K562 (cell line): ENCODE results near the gene USH2A. TPM values are rescaled to one million over a fixed set of nuclear protein-coding genes. Genes with fewer than 3 reads are reported as not detected.
A peak's percentile ranks its signal among the peaks of the same experiment; 100 is the strongest.

ENCODE experiments used
- ATAC-seq: fragments of 200-7000 bp; cut with Tn5 transposase; 3 replicates; pipeline ENCODE4 v1.9.1; 2020; ENCODE audit warnings: moderate library complexity
- BruUV-seq: library from RNA; stranded (reverse); fragments of 400-500 nt; replicated peaks from 2 replicates; lab custom pipeline; 2021; lab: Mats Ljungman, UMichigan
- CTCF ChIA-PET: fragments of 300-600 bp; formaldehyde crosslinking; extraction: SDS; loops from one replicate; lab custom pipeline; 2021; ENCODE audit warnings: low intra/inter-chr PET ratio; lab: Yijun Ruan, JAX
- POLR2A ChIA-PET: fragments of 300-600, 350-650 bp; sonication (Branson Sonifier 250); formaldehyde crosslinking; extraction: SDS; loops from one replicate; lab custom pipeline; 2021; ENCODE audit warnings: antibody characterized with exemption, inconsistent platforms; lab: Yijun Ruan, JAX
- DNase-seq, 4 experiments: peaks; one replicate each; pipeline versions ENCODE4 v3.0.0 to v3.0.0-alpha.2; 2011 to 2018; ENCODE audit warnings: low spot score in 3 of 4, mixed read lengths in 3 of 4; ENCODE audit errors: extremely low read depth in 1 of 4
- FAIRE-seq: peaks from 2 replicates; lab custom pipeline; 2011; peaks lifted over from hg19 to GRCh38; lab: Jason Lieb, UNC
- H2AFZ ChIP-seq: 2 replicates; pipeline ENCODE4 v1.6.0; 2011; ENCODE audit warnings: low read depth, low read length, control low read depth, inconsistent platforms
- H3K27ac ChIP-seq: fragments of 200-600 bp; 3 replicates; pipeline ENCODE4 v1.8.0; 2011; ENCODE audit warnings: low read depth, mild to moderate bottlenecking, control low read depth, inconsistent platforms, low read length, moderate library complexity, mixed read lengths; ENCODE audit errors: extremely low read depth
- H3K27me3 ChIP-seq, 2 experiments: fragments of 300-600 bp in 1 of 2; 2 replicates in 1 of 2; 3 replicates in 1 of 2; pipeline versions ENCODE4 v1.6.0 to v1.8.0; 2011; ENCODE audit warnings: inconsistent platforms in 2 of 2, low read length in 2 of 2, mild to moderate bottlenecking in 1 of 2, mixed read lengths in 1 of 2, moderate library complexity in 1 of 2; ENCODE audit not compliant: control insufficient read depth in 2 of 2, insufficient read depth in 2 of 2
- H3K36me3 ChIP-seq: fragments of 300-600 bp; 3 replicates; pipeline ENCODE4 v1.8.0; 2011; ENCODE audit warnings: mild to moderate bottlenecking, low read length, inconsistent platforms; ENCODE audit not compliant: control insufficient read depth, insufficient read depth
- H3K4me1 ChIP-seq, 2 experiments: fragments of 200-600 bp in 1 of 2; replicated peaks in 1 of 2; 2 replicates in 1 of 2; 3 replicates in 1 of 2; pipeline versions ENCODE4 v1.5.1 to v1.8.0; 2011; ENCODE audit warnings: inconsistent platforms in 2 of 2, low read length in 2 of 2, mild to moderate bottlenecking in 1 of 2, mixed read lengths in 1 of 2, moderate library complexity in 1 of 2; ENCODE audit not compliant: control insufficient read depth in 2 of 2, insufficient read depth in 2 of 2
- H3K4me2 ChIP-seq: 2 replicates; pipeline ENCODE4 v1.6.1; 2011; ENCODE audit warnings: low read length, control low read depth, inconsistent platforms, mixed read lengths; ENCODE audit not compliant: insufficient read depth
- H3K4me3 ChIP-seq: fragments of 200-600 bp; sonication (generic), shearing (Covaris generic); 2 replicates; pipeline ENCODE4 v1.5.1; 2016; ENCODE audit warnings: control low read depth, inconsistent platforms
- H3K79me2 ChIP-seq: fragments of 200-600 bp; 3 replicates; pipeline ENCODE4 v1.8.0; 2011; ENCODE audit warnings: low read length, inconsistent platforms; ENCODE audit not compliant: control insufficient read depth, insufficient read depth
- H3K9ac ChIP-seq, 2 experiments: 2 replicates each; pipeline versions ENCODE4 v1.6.0 to v1.6.1; 2011; ENCODE audit warnings: low read depth in 2 of 2, low read length in 2 of 2, control low read depth in 1 of 2, inconsistent platforms in 1 of 2, mild to moderate bottlenecking in 1 of 2, mixed read lengths in 1 of 2; ENCODE audit not compliant: insufficient read depth in 1 of 2
- H3K9me1 ChIP-seq: one replicate; pipeline ENCODE4 v1.6.0; 2011; ENCODE audit warnings: inconsistent platforms, mild to moderate bottlenecking, low read length, moderate library complexity; ENCODE audit not compliant: control insufficient read depth, insufficient read depth
- H3K9me3 ChIP-seq: replicated peaks from 2 replicates; pipeline ENCODE4 v1.5.1; 2011; ENCODE audit warnings: low read depth, low read length, inconsistent platforms; ENCODE audit not compliant: control insufficient read depth, insufficient read depth
- H4K20me1 ChIP-seq: replicated peaks from 2 replicates; pipeline ENCODE4 v1.6.1; 2011; ENCODE audit warnings: low read length, inconsistent platforms, mixed read lengths; ENCODE audit not compliant: control insufficient read depth, insufficient read depth
- CBFA2T3 ChIP-seq: fragments of 450-650 bp; IDR thresholded peaks from 2 replicates; pipeline ENCODE4 v1.6.1; 2017
- CHD7 ChIP-seq: fragments of 200-600 bp; sonication (generic); IDR thresholded peaks from one replicate; pipeline ENCODE4 v1.6.1; 2012; ENCODE audit warnings: mild to moderate bottlenecking, low read depth, low read length, inconsistent platforms
- CREBBP ChIP-seq: IDR thresholded peaks from one replicate; pipeline ENCODE4 v1.6.1; 2012; ENCODE audit warnings: low read depth, mild to moderate bottlenecking, control low read depth, inconsistent platforms, low read length
- DACH1 ChIP-seq: fragments of 450-650 bp; IDR thresholded peaks from 2 replicates; pipeline ENCODE4 v1.6.1; 2018; ENCODE audit not compliant: partially characterized antibody
- MTA2 ChIP-seq: fragments of 450-650 bp; IDR thresholded peaks from 2 replicates; pipeline ENCODE4 v1.6.1; 2016; ENCODE audit warnings: low read depth
- NUFIP1 ChIP-seq: fragments of 450-650 bp; IDR thresholded peaks from 2 replicates; pipeline ENCODE4 v1.6.1; 2018; ENCODE audit not compliant: partially characterized antibody
- RAD21 ChIP-seq, 2 experiments: fragments of 250-450 bp in 1 of 2; fragments of 450-650 bp in 1 of 2; sonication (Bioruptor Pico) in 1 of 2; formaldehyde crosslinking in 1 of 2; IDR thresholded peaks in 1 of 2; conservative IDR thresholded peaks in 1 of 2; 2 replicates each; pipeline versions ENCODE4 v1.4.0 to v1.8.0; 2020 to 2022; ENCODE audit warnings: mild to moderate bottlenecking in 2 of 2, moderate library complexity in 1 of 2
- RB1 ChIP-seq: fragments of 450-650 bp; IDR thresholded peaks from 2 replicates; pipeline ENCODE4 v1.6.1; 2017; ENCODE audit warnings: low read depth, mild to moderate bottlenecking
- THRAP3 ChIP-seq: fragments of 450-650 bp; IDR thresholded peaks from 2 replicates; pipeline ENCODE4 v1.6.1; 2016; ENCODE audit warnings: mild to moderate bottlenecking, inconsistent platforms, borderline replicate concordance
- ZNF121 ChIP-seq: sonication (generic); formaldehyde crosslinking; conservative IDR thresholded peaks from 2 replicates; pipeline ENCODE4 v1.8.0; 2022; ENCODE audit warnings: missing genetic modification reagents
- ZNF197 ChIP-seq: fragments of 200-800 bp; sonication (Bioruptor generic); IDR thresholded peaks from 2 replicates; pipeline ENCODE4 v1.6.1; 2016; ENCODE audit warnings: low read depth, missing genetic modification characterization, missing compliant biosample characterization
- WGBS: fragments of 100-300 bp; shearing (Covaris generic); methylation state at CpG from one replicate; pipeline ENCODE4 v1.1.6; 2016; ENCODE audit warnings: low coverage, mixed read lengths; ENCODE audit not compliant: insufficient coverage; ENCODE audit errors: missing lambda C conversion rate; 5-methylcytosine and 5-hydroxymethylcytosine counted together
- in situ Hi-C: fragments of 300-500 bp; cut with MboI; formaldehyde crosslinking; loops from 4 replicates; pipeline ENCODE4 v1.15.0; 2018; ENCODE audit warnings: inconsistent platforms, mixed read lengths
- intact Hi-C: fragments of 100-400 bp; cut with micrococcal nuclease; formaldehyde crosslinking; loops from 2 replicates; pipeline ENCODE4 v1.14.2; 2022
- polyA plus RNA-seq, 8 experiments: library from polyadenylated mRNA; depleted of rRNA in 4 of 8; stranded (reverse) in 5 of 8; unstranded in 3 of 8; fragments of >200 nt; fragmentation: Nextera tagmentation in 2 of 8; fragmentation: Illumina TruSeq in 1 of 8; extraction: Ambion mirVana in 2 of 8; extraction: Trizol in 1 of 8; gene quantifications; 2 replicates each; pipeline versions ENCODE4 v1.2.1 to v1.2.3, GENCODE V29; 2011 to 2014; ENCODE audit warnings: inconsistent platforms in 1 of 8, missing spikeins in 1 of 8
- total RNA-seq, 7 experiments: library from RNA; depleted of rRNA in 6 of 7; stranded (reverse); fragments of >200 nt in 6 of 7; fragmentation: Illumina TruSeq in 2 of 7; extraction: Trizol in 2 of 7; gene quantifications; 2 replicates each; pipeline versions ENCODE4 v1.2.1 to v1.2.3, GENCODE V29; 2011 to 2021; ENCODE audit warnings: low replicate concordance in 1 of 7

The USH2A gene
- total and polyA plus RNA-seq, 9 of the 15 experiments (the other 6 are each of a cell fraction or from before 2014, with no cell fraction given): under 0.01 TPM; not detected in 7

- Histone ChIP-seq H3K4me3 (no peak overlapping the region), H3K36me3 (peaks cover 85% of the 10 kb centered on the region), H3K4me1 (no peaks in the 10 kb centered on the region), H3K27ac (no peak overlapping the region), H3K9ac (no peak overlapping the region), H3K9me1 (no peaks in the 10 kb centered on the region), H3K27me3 (no peaks in the 10 kb centered on the region), H3K9me3 (no peaks in the 10 kb centered on the region), H3K4me2 (no peak overlapping the region), H2AFZ (no peak overlapping the region), H3K79me2 (no peaks in the 10 kb centered on the region), H4K20me1 (no peaks in the 10 kb centered on the region)
- BruUV-seq: no TSS peak
- ChIA-PET POLR2A (no interaction called here), CTCF (interaction anchor here (1.1 to 1.6 kb wide), 2 partner anchors 945 to 948 kb away, joined by 4 read pairs; no protein-coding TSS in a partner anchor)
- 73% methylated on average over 2 of the region's 2 CpGs for WGBS
- intact Hi-C loops (loop anchor here (1.0 to 10.0 kb wide), 3 partner anchors 58 to 392 kb away; no protein-coding TSS in a partner anchor), in situ Hi-C loops (no loop called here)
- DNase-seq (peak in 2 of 4 experiments; percentile 20 to 23), ATAC-seq (peak; percentile 78), FAIRE-seq (no peak)
- TF ChIP-seq MTA2 (no peak), ZNF121 (CRISPR knock-in tag) (no peak), RAD21 (CRISPR knock-in tag; conservative IDR thresholded peaks at IDR 0.05 in 1 of 2, IDR thresholded peaks at IDR 0.05 in 1 of 2) (peak; percentile 31 to 65; a peak in 3 of 4 replicates), CHD7 (no peak), RB1 (no peak), ZNF197 (CRISPR knock-in tag) (no peak), THRAP3 (no peak), DACH1 (peak; percentile 33), CREBBP (no peak), CBFA2T3 (no peak), NUFIP1 (no peak)
These were observed 816.6 kb downstream of the USH2A start for GRCh38 chr1:215606564-215607168.
